HFF-Myc (cell line): ENCODE results near the gene CNGB1.
"Not testable (repeated sequence)": the region's sequence is repeated elsewhere in the genome, so short reads cannot be mapped to it uniquely, and the experiment has no call there.

ENCODE experiments used
- DNase-seq: peaks from one replicate; pipeline ENCODE4 v3.0.0-alpha.2; 2011; ENCODE audit warnings: low read depth; ENCODE audit errors: extremely low read depth
- H3K4me3 ChIP-seq: replicated peaks from 2 replicates; pipeline ENCODE4 v1.5.1; 2011; ENCODE audit warnings: low read depth, mild to moderate bottlenecking, control low read depth, low read length
- TF ChIP-seq, protein P1 (sequence below): IDR thresholded peaks from 2 replicates; pipeline ENCODE4 v1.5.1; 2012; ENCODE audit warnings: mild to moderate bottlenecking, low read depth, low read length, control low read depth; ENCODE audit errors: missing control alignments

Gene CNGB1

DNA sequence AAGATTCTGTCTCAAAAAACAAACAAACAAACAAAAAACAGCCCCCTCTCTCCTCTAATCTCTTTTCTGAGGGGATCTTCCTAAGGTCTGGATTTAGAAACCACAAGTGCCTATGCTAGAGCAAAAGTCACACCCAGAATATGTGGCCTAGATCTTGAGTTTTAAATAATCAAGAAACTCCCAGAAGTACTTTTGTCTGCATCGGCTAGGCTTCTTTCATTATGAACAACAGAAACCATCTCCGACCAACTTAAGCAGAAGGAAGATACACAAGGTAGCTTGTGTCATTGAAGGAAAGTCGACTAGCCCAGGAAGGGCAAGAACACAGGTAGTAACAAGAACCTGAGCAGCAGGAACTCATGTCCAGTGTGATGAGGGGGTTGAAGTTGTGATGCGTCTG is 94.7 kb downstream of the CNGB1 start:
- TF ChIP-seq, protein P1, sequence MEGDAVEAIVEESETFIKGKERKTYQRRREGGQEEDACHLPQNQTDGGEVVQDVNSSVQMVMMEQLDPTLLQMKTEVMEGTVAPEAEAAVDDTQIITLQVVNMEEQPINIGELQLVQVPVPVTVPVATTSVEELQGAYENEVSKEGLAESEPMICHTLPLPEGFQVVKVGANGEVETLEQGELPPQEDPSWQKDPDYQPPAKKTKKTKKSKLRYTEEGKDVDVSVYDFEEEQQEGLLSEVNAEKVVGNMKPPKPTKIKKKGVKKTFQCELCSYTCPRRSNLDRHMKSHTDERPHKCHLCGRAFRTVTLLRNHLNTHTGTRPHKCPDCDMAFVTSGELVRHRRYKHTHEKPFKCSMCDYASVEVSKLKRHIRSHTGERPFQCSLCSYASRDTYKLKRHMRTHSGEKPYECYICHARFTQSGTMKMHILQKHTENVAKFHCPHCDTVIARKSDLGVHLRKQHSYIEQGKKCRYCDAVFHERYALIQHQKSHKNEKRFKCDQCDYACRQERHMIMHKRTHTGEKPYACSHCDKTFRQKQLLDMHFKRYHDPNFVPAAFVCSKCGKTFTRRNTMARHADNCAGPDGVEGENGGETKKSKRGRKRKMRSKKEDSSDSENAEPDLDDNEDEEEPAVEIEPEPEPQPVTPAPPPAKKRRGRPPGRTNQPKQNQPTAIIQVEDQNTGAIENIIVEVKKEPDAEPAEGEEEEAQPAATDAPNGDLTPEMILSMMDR, result no peak
- no peak overlapping the region for H3K4me3 ChIP-seq
- no peak for DNase-seq

DNA sequence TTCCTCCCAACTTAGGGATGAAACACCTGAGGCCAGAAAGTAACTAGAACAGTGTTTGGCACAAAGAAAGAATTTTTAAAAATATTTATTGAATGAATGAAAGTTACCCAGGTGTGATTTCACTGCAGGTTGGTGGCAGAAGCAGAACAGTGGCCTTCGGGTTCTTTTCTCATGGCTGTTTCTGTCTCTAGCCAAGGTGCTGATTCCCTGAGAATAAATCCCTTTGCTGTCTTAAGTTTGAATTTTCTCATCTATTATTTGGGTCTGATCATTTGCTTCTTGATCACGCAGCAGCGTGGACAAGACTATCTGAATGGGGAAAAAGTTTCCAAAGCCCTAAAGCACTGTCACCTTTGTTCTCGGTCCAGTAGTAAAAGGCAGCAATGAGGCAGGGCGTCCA is 95.6 kb downstream of the CNGB1 start:
- H3K4me3 ChIP-seq, result no peak overlapping the region
- TF ChIP-seq, protein P1, result no peak
- no peak for DNase-seq

DNA sequence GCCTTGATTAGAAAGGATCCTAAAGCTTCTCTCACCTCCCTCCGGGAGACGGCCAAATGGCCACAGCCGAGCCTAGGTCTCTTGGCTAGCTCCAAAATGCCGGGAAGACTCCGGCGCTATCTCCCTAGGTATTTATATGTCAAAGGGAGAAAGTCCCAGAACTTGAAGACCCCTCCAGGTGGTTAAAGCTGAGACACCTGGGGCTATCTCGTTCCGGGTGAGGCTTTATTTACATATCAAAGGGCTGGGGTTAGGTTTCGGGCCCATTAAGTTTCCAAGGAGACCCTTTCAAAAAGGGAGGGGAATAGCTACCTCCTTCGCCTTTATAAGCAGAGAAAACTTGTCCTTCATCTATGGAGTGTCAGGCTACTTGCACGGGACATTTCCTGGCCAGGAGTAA is 97.7 kb downstream of the CNGB1 start:
- TF ChIP-seq, protein P1, result no peak
- H3K4me3 ChIP-seq, result no peak overlapping the region
- no peak for DNase-seq

DNA sequence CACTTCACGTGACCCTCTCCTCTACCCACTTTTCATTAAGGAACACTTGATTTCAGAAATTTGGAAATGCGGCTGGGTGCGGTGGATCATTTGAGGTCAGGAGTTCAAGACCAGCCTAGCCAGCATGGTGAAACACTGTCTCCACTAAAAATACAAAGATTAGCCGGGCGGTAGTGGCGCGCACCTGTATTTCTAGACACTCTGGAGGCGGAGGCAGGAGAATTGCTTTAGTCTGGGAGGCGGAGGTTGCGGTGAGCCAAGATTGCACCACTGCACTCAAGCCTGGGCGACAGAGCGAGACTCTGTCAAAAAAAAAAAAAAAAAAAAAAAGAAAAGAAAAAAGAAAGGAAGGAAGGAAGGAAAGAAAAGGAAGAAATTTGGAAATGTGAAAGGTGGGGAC is 98.2 kb downstream of the CNGB1 start:
- not testable (repeated sequence) for DNase-seq, H3K4me3 ChIP-seq

DNA sequence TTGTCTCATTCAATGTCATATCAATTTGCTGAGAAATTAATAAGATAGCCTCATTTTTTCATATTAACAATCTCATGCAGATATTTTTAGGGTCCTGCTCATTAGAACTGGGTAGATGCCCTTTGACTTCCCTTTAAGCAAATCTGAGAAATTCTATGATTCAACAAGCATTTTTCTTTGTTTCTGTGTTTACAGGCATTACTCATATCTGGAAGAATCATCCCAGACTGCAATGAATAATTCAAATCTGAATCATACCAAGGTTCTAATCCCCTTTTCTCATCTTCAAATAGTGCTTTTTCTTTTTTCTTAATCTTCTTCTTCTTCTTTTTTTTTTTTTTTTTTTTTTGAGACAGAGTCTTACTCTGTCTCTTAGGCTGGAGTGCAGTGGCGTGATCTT is 99.5 kb downstream of the CNGB1 start:
- TF ChIP-seq, protein P1, result no peak
- no peak for DNase-seq
- H3K4me3 ChIP-seq, result no peak overlapping the region

DNA sequence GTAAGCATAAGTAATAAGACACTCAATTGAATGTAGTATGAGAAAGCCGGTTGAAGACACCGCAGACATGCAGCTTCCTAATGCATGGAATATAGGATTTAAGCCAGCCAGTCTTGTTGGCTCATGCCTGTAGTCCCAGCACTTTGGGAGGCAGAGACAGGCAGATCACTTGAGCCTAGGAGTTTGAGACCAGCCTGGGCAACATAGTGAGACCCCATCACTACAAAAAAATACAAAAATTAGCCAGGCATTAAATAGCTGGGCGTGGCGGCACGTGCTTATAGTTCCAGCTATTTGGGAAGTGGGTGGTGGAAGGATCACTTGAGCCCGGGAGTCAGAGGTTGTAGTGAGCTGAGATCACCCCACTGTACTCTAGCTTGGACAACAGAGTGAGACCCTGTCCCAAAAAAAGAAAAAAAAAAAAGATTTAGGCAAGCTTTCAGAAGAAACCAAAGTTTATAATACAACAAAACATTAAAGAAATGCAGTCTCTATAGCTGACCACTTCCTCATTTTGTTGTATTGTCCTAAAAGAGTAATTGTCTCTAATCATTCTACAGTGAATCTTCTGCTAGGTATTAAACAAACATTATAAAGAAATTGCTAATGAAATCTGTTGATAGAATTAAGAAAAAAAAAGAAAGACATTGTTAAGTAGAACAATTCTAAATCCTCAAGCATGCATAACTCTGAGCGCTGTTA is 100.0 kb downstream of the CNGB1 start:
- no peak for DNase-seq
- TF ChIP-seq, protein P1, result no peak
- no peak overlapping the region for H3K4me3 ChIP-seq

DNA sequence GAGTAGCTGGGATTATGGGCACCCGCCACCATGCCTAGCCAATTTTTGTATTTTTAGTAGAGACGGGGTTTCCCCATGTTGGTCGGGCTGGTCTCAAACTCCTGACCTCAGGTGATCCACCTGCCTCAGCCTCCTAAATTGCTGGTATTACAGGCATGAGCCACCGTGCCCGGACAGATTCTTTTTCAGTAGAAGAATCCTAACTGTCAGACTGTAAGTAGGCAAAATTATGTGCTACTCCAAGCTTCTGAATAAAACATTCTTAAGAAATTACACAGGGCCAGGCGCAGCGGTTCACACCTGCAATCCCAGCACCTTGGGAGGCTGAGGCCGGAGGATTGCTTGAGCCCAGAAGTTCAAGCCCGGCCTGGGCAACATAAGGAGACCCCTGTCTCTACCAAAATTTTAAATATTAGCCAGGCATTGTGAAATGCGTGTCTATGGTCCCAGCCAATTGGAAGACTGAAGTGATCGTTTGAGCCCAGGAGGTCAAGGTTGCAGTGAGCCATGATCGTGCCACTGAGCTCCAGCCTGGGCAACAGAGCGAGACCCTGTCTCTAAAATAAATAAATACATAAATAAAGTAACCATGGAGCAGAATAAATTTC is 101.9 kb downstream of the CNGB1 start:
- TF ChIP-seq, protein P1, result no peak

More for the DNA sequence above, 101.9 kb downstream of the CNGB1 start:
- H3K4me3 ChIP-seq, result no peak overlapping the region
- DNase-seq, result no peak
